ENCODE measurements around the gene TUBGCP3. TPM values are rescaled to one million over a fixed set of nuclear protein-coding genes. Genes with fewer than 3 reads are reported as not detected.

The TUBGCP3 gene
- total RNA-seq, 2 donors from 2014 or later = 26.7 to 30.0 TPM

- Histone ChIP-seq H3K27me3 (no peaks in the 10 kb centered on the region), H3K9me3 (no peaks in the 10 kb centered on the region), H3K4me3 (no peak overlapping the region), H3K27ac (no peak overlapping the region), H3K4me1 (no peaks in the 10 kb centered on the region), H3K36me3 (replicated peaks in 1 of 2; ENCODE audit: insufficient read depth in 1 of 2, low read depth in 2 of 2) (no peaks in the 10 kb centered on the region)
- intact Hi-C loops (cut with DNase I) = no loop called here
- 87 to 88% methylated on average over 14 of the region's 14 CpGs for WGBS, 2 donors
- ATAC-seq (no peak), DNase-seq (no peak)
- TF ChIP-seq CTCF (IDR thresholded peaks at IDR 0.05) (no peak), POLR2A (IDR thresholded peaks at IDR 0.05) (no peak)
These were observed 123.2 kb downstream of the TUBGCP3 start for GRCh38 chr13:112464720-112465119.

- no peak for DNase-seq
- ATAC-seq = no peak
- intact Hi-C loops (cut with DNase I) = no loop called here
- H3K9me3 ChIP-seq = no peaks in the 10 kb centered on the region
- H3K4me1 ChIP-seq = no peaks in the 10 kb centered on the region
- no peaks in the 10 kb centered on the region for H3K36me3 ChIP-seq (replicated peaks in 1 of 2; ENCODE audit: insufficient read depth in 1 of 2, low read depth in 2 of 2)
- TF ChIP-seq CTCF (IDR thresholded peaks at IDR 0.05) (no peak), POLR2A (IDR thresholded peaks at IDR 0.05) (no peak)
- H3K27me3 ChIP-seq = no peaks in the 10 kb centered on the region
- H3K27ac ChIP-seq = no peak overlapping the region
- WGBS, 2 donors = 86 to 93% methylated on average over 5 of the region's 5 CpGs
- H3K4me3 ChIP-seq = no peak overlapping the region
These were observed 125.5 kb downstream of the TUBGCP3 start for GRCh38 chr13:112462408-112462807.

DNA sequence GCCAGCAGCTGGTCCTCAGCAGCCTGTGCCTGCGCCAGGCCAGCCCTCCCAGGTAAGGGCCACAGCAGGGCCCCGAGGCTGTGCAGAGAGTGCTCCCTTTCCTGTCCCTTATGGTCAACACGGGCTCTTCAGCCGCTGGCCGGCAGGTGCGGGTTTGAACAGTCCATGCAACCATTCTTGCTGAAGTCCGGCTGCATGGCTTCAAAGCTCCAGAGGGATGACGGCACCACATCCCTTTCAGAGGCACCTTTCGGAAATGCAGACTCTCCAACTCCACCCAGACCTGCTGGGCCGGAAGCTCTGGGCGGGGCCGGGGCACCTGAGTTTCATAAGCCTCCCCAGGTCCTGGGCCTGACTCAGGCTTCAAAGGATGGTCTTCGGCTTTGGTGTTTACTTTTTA, 130.5 kb downstream of the TUBGCP3 start:
- 74 to 76% methylated on average over 12 of the region's 13 CpGs for WGBS, 2 donors
- Histone ChIP-seq H3K27ac (no peak overlapping the region), H3K9me3 (no peaks in the 10 kb centered on the region), H3K36me3 (replicated peaks in 1 of 2; ENCODE audit: insufficient read depth in 1 of 2, low read depth in 2 of 2) (no peaks in the 10 kb centered on the region), H3K27me3 (no peaks in the 10 kb centered on the region), H3K4me3 (no peak overlapping the region), H3K4me1 (no peaks in the 10 kb centered on the region)
- ATAC-seq (no peak), DNase-seq (no peak)
- TF ChIP-seq CTCF (IDR thresholded peaks at IDR 0.05) = no peak
- no peak for TF ChIP-seq POLR2A (IDR thresholded peaks at IDR 0.05)
- intact Hi-C loops (cut with DNase I) = no loop called here

DNA sequence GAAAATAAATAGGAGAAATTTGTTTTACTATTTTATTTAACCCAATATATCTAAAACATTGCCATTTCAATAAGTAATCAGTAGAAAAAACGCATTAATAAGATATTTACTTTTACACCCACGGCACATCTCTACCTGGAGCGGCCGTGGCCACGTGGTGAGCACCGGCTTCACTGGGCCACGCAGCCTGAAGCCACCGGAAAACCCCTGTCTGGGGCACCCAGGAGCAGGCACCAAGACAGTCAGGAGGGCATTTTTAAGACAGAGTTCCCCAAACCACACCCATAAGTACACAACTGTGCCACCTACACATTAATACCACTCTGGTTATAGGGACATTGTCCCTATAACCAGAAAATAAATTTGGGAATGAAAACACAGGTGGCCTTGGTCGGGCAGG, 130.9 kb downstream of the TUBGCP3 start:
- H3K4me3 ChIP-seq = no peak overlapping the region
- no peak for DNase-seq
- intact Hi-C loops (cut with DNase I) = no loop called here
- H3K36me3 ChIP-seq (replicated peaks in 1 of 2; ENCODE audit: insufficient read depth in 1 of 2, low read depth in 2 of 2) = no peaks in the 10 kb centered on the region
- no peak for ATAC-seq
- no peak for TF ChIP-seq POLR2A (IDR thresholded peaks at IDR 0.05)
- TF ChIP-seq CTCF (IDR thresholded peaks at IDR 0.05) = no peak
- H3K27ac ChIP-seq = no peak overlapping the region
- WGBS, 2 donors = 83 to 86% methylated on average over 9 of the region's 9 CpGs
- no peaks in the 10 kb centered on the region for H3K27me3 ChIP-seq
- H3K9me3 ChIP-seq = no peaks in the 10 kb centered on the region
- H3K4me1 ChIP-seq = no peaks in the 10 kb centered on the region

GRCh38 chr13:112456138-112457056, 131.6 kb downstream of the TUBGCP3 start:
- DNase-seq (no peak), ATAC-seq (no peak)
- no peak overlapping the region for H3K27ac ChIP-seq
- H3K4me3 ChIP-seq = no peak overlapping the region
- H3K36me3 ChIP-seq (replicated peaks in 1 of 2; ENCODE audit: insufficient read depth in 1 of 2, low read depth in 2 of 2) = no peaks in the 10 kb centered on the region
- H3K4me1 ChIP-seq = peaks cover 4% of the 10 kb centered on the region
- TF ChIP-seq CTCF (IDR thresholded peaks at IDR 0.05) (no peak), POLR2A (IDR thresholded peaks at IDR 0.05) (no peak)
- intact Hi-C loops (cut with DNase I) = no loop called here
- 80 to 82% methylated on average over 22 of the region's 22 CpGs for WGBS, 2 donors
- no peaks in the 10 kb centered on the region for H3K9me3 ChIP-seq
- no peaks in the 10 kb centered on the region for H3K27me3 ChIP-seq
